Measurements from ENCODE around the gene METTL4. TPM values are rescaled to one million over a fixed set of nuclear protein-coding genes. Genes with fewer than 3 reads are reported as not detected.
"Not testable (repeated sequence)": the region's sequence is repeated elsewhere in the genome, so short reads cannot be mapped to it uniquely, and the experiment has no call there.

The METTL4 gene
- total RNA-seq, 2 donors from 2014 or later = 23.1 to 28.3 TPM

- ATAC-seq (replicated peaks in 1 of 2) = no peak
- Mint-ChIP-seq H3K4me3 (no peak overlapping the region), H3K36me3 (ENCODE audit: insufficient read depth in 2 of 2) (peaks cover 0 to 8% of the 10 kb centered on the region in 2 donors), H3K4me1 (ENCODE audit: low read depth) (no peaks in the 10 kb centered on the region), H3K9me3 (no peaks in the 10 kb centered on the region), H3K27ac (no peak overlapping the region), H3K27me3 (ENCODE audit: low read depth) (no peaks in the 10 kb centered on the region)
- DNase-seq = no peak
Measured at GRCh38 chr18:2551425-2551824, 19.9 kb downstream of the METTL4 start.

- H3K4me3 Mint-ChIP-seq = no peak overlapping the region
- H3K36me3 Mint-ChIP-seq (ENCODE audit: insufficient read depth in 2 of 2) = peaks cover 0 to 8% of the 10 kb centered on the region in 2 donors
- DNase-seq = no peak
- H3K4me1 Mint-ChIP-seq (ENCODE audit: low read depth) = no peaks in the 10 kb centered on the region
- no peak overlapping the region for H3K27ac Mint-ChIP-seq
- no peaks in the 10 kb centered on the region for H3K9me3 Mint-ChIP-seq
- ATAC-seq (replicated peaks in 1 of 2) = no peak
- no peaks in the 10 kb centered on the region for H3K27me3 Mint-ChIP-seq (ENCODE audit: low read depth)
Measured at GRCh38 chr18:2549462-2549861, 21.8 kb downstream of the METTL4 start.

GRCh38 chr18:2547477-2548087 lies 23.7 kb downstream of the METTL4 start:
- Mint-ChIP-seq H3K27me3 (ENCODE audit: low read depth) (no peaks in the 10 kb centered on the region), H3K4me1 (ENCODE audit: low read depth) (no peaks in the 10 kb centered on the region), H3K4me3 (no peak overlapping the region), H3K36me3 (ENCODE audit: insufficient read depth in 2 of 2) (peaks cover 0 to 8% of the 10 kb centered on the region in 2 donors), H3K27ac (no peak overlapping the region), H3K9me3 (no peaks in the 10 kb centered on the region)
- DNase-seq (no peak), ATAC-seq (replicated peaks in 1 of 2) (no peak)

GRCh38 chr18:2545155-2545554 lies 26.1 kb downstream of the METTL4 start:
- no peak for DNase-seq
- ATAC-seq (replicated peaks in 1 of 2) = no peak
- Mint-ChIP-seq H3K9me3 (no peaks in the 10 kb centered on the region), H3K4me1 (ENCODE audit: low read depth) (no peaks in the 10 kb centered on the region), H3K27me3 (ENCODE audit: low read depth) (no peaks in the 10 kb centered on the region), H3K4me3 (no peak overlapping the region), H3K27ac (no peak overlapping the region), H3K36me3 (ENCODE audit: insufficient read depth in 2 of 2) (peaks cover 0 to 2% of the 10 kb centered on the region in 2 donors)

- H3K4me1 Mint-ChIP-seq (ENCODE audit: low read depth); H3K4me3 Mint-ChIP-seq; H3K27ac Mint-ChIP-seq; H3K27me3 Mint-ChIP-seq (ENCODE audit: low read depth); DNase-seq; ATAC-seq (replicated peaks in 1 of 2); H3K9me3 Mint-ChIP-seq; H3K36me3 Mint-ChIP-seq (ENCODE audit: insufficient read depth in 2 of 2): not testable (repeated sequence)
Measured at GRCh38 chr18:2541925-2542563, 29.3 kb downstream of the METTL4 start.

GRCh38 chr18:2540575-2540974 lies 30.7 kb downstream of the METTL4 start:
- H3K36me3 Mint-ChIP-seq (ENCODE audit: insufficient read depth in 2 of 2) = peaks cover 0 to under 1% of the 10 kb centered on the region in 2 donors
- H3K4me3 Mint-ChIP-seq = no peak overlapping the region
- H3K9me3 Mint-ChIP-seq = no peaks in the 10 kb centered on the region
- ATAC-seq (replicated peaks in 1 of 2) (no peak), DNase-seq (no peak)
- no peak overlapping the region for H3K27ac Mint-ChIP-seq
- no peaks in the 10 kb centered on the region for H3K27me3 Mint-ChIP-seq (ENCODE audit: low read depth)
- H3K4me1 Mint-ChIP-seq (ENCODE audit: low read depth) = no peaks in the 10 kb centered on the region

- no peak overlapping the region for H3K4me3 Mint-ChIP-seq
- no peak for ATAC-seq (replicated peaks in 1 of 2)
- H3K27me3 Mint-ChIP-seq (ENCODE audit: low read depth) = no peaks in the 10 kb centered on the region
- H3K27ac Mint-ChIP-seq = no peak overlapping the region
- H3K4me1 Mint-ChIP-seq (ENCODE audit: low read depth) = no peaks in the 10 kb centered on the region
- no peak for DNase-seq
- peaks cover 0 to 1% of the 10 kb centered on the region in 2 donors for H3K9me3 Mint-ChIP-seq
- H3K36me3 Mint-ChIP-seq (ENCODE audit: insufficient read depth in 2 of 2) = peaks cover 0 to 3% of the 10 kb centered on the region in 2 donors
Measured at GRCh38 chr18:2538844-2539243, 32.5 kb downstream of the METTL4 start.

- H3K4me1 Mint-ChIP-seq (ENCODE audit: low read depth) = no peaks in the 10 kb centered on the region
- no peak overlapping the region for H3K27ac Mint-ChIP-seq
- ATAC-seq (replicated peaks in 1 of 2) (no peak), DNase-seq (no peak)
- H3K9me3 Mint-ChIP-seq = peaks cover 0 to 1% of the 10 kb centered on the region in 2 donors
- H3K27me3 Mint-ChIP-seq (ENCODE audit: low read depth) = no peaks in the 10 kb centered on the region
- H3K36me3 Mint-ChIP-seq (ENCODE audit: insufficient read depth in 2 of 2) = peaks cover 0 to 3% of the 10 kb centered on the region in 2 donors
- no peak overlapping the region for H3K4me3 Mint-ChIP-seq
Measured at GRCh38 chr18:2538236-2538635, 33.1 kb downstream of the METTL4 start.

- no peaks in the 10 kb centered on the region for H3K4me1 Mint-ChIP-seq (ENCODE audit: low read depth)
- no peak for ATAC-seq (replicated peaks in 1 of 2)
- peaks cover 0 to 1% of the 10 kb centered on the region in 2 donors for H3K9me3 Mint-ChIP-seq
- peaks cover 3% of the 10 kb centered on the region in 2 donors for H3K36me3 Mint-ChIP-seq (ENCODE audit: insufficient read depth in 2 of 2)
- DNase-seq = no peak
- H3K27me3 Mint-ChIP-seq (ENCODE audit: low read depth) = no peaks in the 10 kb centered on the region
- no peak overlapping the region for H3K27ac Mint-ChIP-seq
- H3K4me3 Mint-ChIP-seq = no peak overlapping the region
Measured at GRCh38 chr18:2537296-2537695, 34.0 kb downstream of the METTL4 start.

- H3K27me3 Mint-ChIP-seq (ENCODE audit: low read depth) = no peaks in the 10 kb centered on the region
- H3K9me3 Mint-ChIP-seq = peaks cover 0 to 1% of the 10 kb centered on the region in 2 donors
- H3K4me1 Mint-ChIP-seq (ENCODE audit: low read depth) = no peaks in the 10 kb centered on the region
- H3K36me3 Mint-ChIP-seq (ENCODE audit: insufficient read depth in 2 of 2) = peaks cover 3% of the 10 kb centered on the region in 2 donors
- ATAC-seq (replicated peaks in 1 of 2) (no peak), DNase-seq (no peak)
- no peak overlapping the region for H3K27ac Mint-ChIP-seq
- H3K4me3 Mint-ChIP-seq = no peak overlapping the region
Measured at GRCh38 chr18:2536493-2536892, 34.8 kb downstream of the METTL4 start.

GRCh38 chr18:2536063-2536462 lies 35.2 kb downstream of the METTL4 start:
- H3K36me3 Mint-ChIP-seq (ENCODE audit: insufficient read depth in 2 of 2) = peaks cover 3% of the 10 kb centered on the region in 2 donors
- ATAC-seq (replicated peaks in 1 of 2) = no peak

GRCh38 chr18:2535419-2535910 lies 35.8 kb downstream of the METTL4 start:
- no peak for ATAC-seq (replicated peaks in 1 of 2)
- H3K27ac Mint-ChIP-seq = no peak overlapping the region

More at GRCh38 chr18:2536063-2536462, 35.2 kb downstream of the METTL4 start:
- no peak overlapping the region for H3K27ac Mint-ChIP-seq
- no peaks in the 10 kb centered on the region for H3K4me1 Mint-ChIP-seq (ENCODE audit: low read depth)
- DNase-seq = no peak
- peaks cover 0 to 1% of the 10 kb centered on the region in 2 donors for H3K9me3 Mint-ChIP-seq
- no peak overlapping the region for H3K4me3 Mint-ChIP-seq
- no peaks in the 10 kb centered on the region for H3K27me3 Mint-ChIP-seq (ENCODE audit: low read depth)

GRCh38 chr18:2534906-2535305 lies 36.4 kb downstream of the METTL4 start:
- ATAC-seq (replicated peaks in 1 of 2) (no peak), DNase-seq (no peak)
- H3K4me1 Mint-ChIP-seq (ENCODE audit: low read depth) = no peaks in the 10 kb centered on the region
- no peaks in the 10 kb centered on the region for H3K27me3 Mint-ChIP-seq (ENCODE audit: low read depth)
- H3K36me3 Mint-ChIP-seq (ENCODE audit: insufficient read depth in 2 of 2) = peaks cover 3% of the 10 kb centered on the region in 2 donors
- H3K4me3 Mint-ChIP-seq = no peak overlapping the region
- H3K27ac Mint-ChIP-seq = no peak overlapping the region
- peaks cover 0 to 1% of the 10 kb centered on the region in 2 donors for H3K9me3 Mint-ChIP-seq

More at GRCh38 chr18:2535419-2535910, 35.8 kb downstream of the METTL4 start:
- no peaks in the 10 kb centered on the region for H3K4me1 Mint-ChIP-seq (ENCODE audit: low read depth)
- no peak overlapping the region for H3K4me3 Mint-ChIP-seq
- no peaks in the 10 kb centered on the region for H3K27me3 Mint-ChIP-seq (ENCODE audit: low read depth)
- DNase-seq = no peak
- peaks cover 0 to 1% of the 10 kb centered on the region in 2 donors for H3K9me3 Mint-ChIP-seq
- H3K36me3 Mint-ChIP-seq (ENCODE audit: insufficient read depth in 2 of 2) = peaks cover 3% of the 10 kb centered on the region in 2 donors
